ENCODE measurements around the gene NKX6-2. TPM values are rescaled to one million over a fixed set of nuclear protein-coding genes. Genes with fewer than 3 reads are reported as not detected.

Gene NKX6-2
- total and polyA plus RNA-seq, 2 experiments from 2014 or later, result 0.24 to 9.3 TPM

- Histone ChIP-seq H3K27me3 (ENCODE audit: insufficient read depth) (no peaks in the 10 kb centered on the region), H3K36me3 (ENCODE audit: insufficient read depth) (no peaks in the 10 kb centered on the region), H3K4me3 (no peak overlapping the region), H3K79me2 (replicated peaks; ENCODE audit: insufficient read depth) (no peaks in the 10 kb centered on the region), H2AFZ (no peak overlapping the region), H4K20me1 (replicated peaks; ENCODE audit: insufficient read depth) (no peaks in the 10 kb centered on the region), H3K27ac (ENCODE audit: low read depth) (no peak overlapping the region), H3F3A (replicated peaks; ENCODE audit: low read depth) (no peaks in the 10 kb centered on the region), H3K4me1 (ENCODE audit: insufficient read depth) (no peaks in the 10 kb centered on the region), H3K4me2 (no peak overlapping the region), H3K9me2 (ENCODE audit: insufficient read depth) (no peaks in the 10 kb centered on the region)
- peaks cover 10% of the 10 kb centered on the region for H3K27me3 Mint-ChIP-seq (ENCODE audit: insufficient read depth, low read depth, poor library complexity)
- DNase-seq (ENCODE audit: low spot score), result no peak
- no peak for ATAC-seq
- no peaks in the 10 kb centered on the region; the same call in 2 of the 3 replicates for H3K9me3 Mint-ChIP-seq
- no peaks in the 10 kb centered on the region for H3K36me3 Mint-ChIP-seq (ENCODE audit: low read depth)
- H3K4me3 Mint-ChIP-seq, result no peak overlapping the region
- 0 out of 3 replicates have a peak, but pooled peaks cover 3% of the 10 kb centered on the region for H3K4me1 Mint-ChIP-seq
- no peak overlapping the region for H3K27ac Mint-ChIP-seq
- no peak for TF ChIP-seq STAT1 (IDR thresholded peaks at IDR 0.05; ENCODE audit: unreplicated experiment)
- TF ChIP-seq ZNF114 (CRISPR knock-in tag; IDR thresholded peaks at IDR 0.05), result no peak
- TF ChIP-seq ETS1 (IDR thresholded peaks at IDR 0.05), result no peak
- TF ChIP-seq CTCF (conservative IDR thresholded peaks at IDR 0.05; ENCODE audit: low read depth in 2 of 2), result no peak
- TF ChIP-seq CREB1 (CRISPR knock-in tag; IDR thresholded peaks at IDR 0.05; ENCODE audit: low read depth), result no peak
- TF ChIP-seq NANOG (IDR thresholded peaks at IDR 0.05; ENCODE audit: borderline replicate concordance), result no peak
- no peak for TF ChIP-seq ZNF331 (CRISPR knock-in tag; IDR thresholded peaks at IDR 0.05; ENCODE audit: low read depth)
- no peak for TF ChIP-seq REST (IDR thresholded peaks at IDR 0.05; ENCODE audit: unreplicated experiment)
- TF ChIP-seq JUNB (IDR thresholded peaks at IDR 0.05; ENCODE audit: unreplicated experiment), result no peak
- no peak for TF ChIP-seq POLR2AphosphoS5 (IDR thresholded peaks at IDR 0.05; ENCODE audit: low read depth)
- no peak for TF ChIP-seq ZNF462 (CRISPR knock-in tag; IDR thresholded peaks at IDR 0.05)
- TF ChIP-seq EZH2 (IDR thresholded peaks at IDR 0.05; ENCODE audit: low read depth, unreplicated experiment), result no peak
- TF ChIP-seq EZH2phosphoT487 (IDR thresholded peaks at IDR 0.05; ENCODE audit: unreplicated experiment), result no peak
Observed at GRCh38 chr10:132813001-132813401, 27.1 kb upstream of the NKX6-2 start.
